ENCODE data around the gene METRN.
"Not testable (repeated sequence)": the region's sequence is repeated elsewhere in the genome, so short reads cannot be mapped to it uniquely, and the experiment has no call there.

The METRN gene

GRCh38 chr16:735982-736453 is 21.1 kb downstream of the METRN start:
- DNase-seq (ENCODE audit: low spot score), result no peak

- DNase-seq (ENCODE audit: low spot score), result no peak
These were observed 22.1 kb downstream of the METRN start for GRCh38 chr16:736936-737481.

- DNase-seq (ENCODE audit: low spot score), result no peak
These were observed 24.9 kb downstream of the METRN start for GRCh38 chr16:739560-740458.

- DNase-seq (ENCODE audit: low spot score), result no peak
These were observed 25.5 kb downstream of the METRN start for GRCh38 chr16:740459-740763.

GRCh38 chr16:740764-741505 is 26.0 kb downstream of the METRN start, which contains the start of gene CIAO3:
Gene CIAO3, minus strand, starts transcription at chr16:740997. Its CDS starts 12 bp downstream, at chr16:740985.
- peak; percentile 93 for DNase-seq (ENCODE audit: low spot score)

GRCh38 chr16:741986-742629 is 27.2 kb downstream of the METRN start:
- no peak for DNase-seq (ENCODE audit: low spot score)

- DNase-seq (ENCODE audit: low spot score), result not testable (repeated sequence)
These were observed 28.0 kb downstream of the METRN start for GRCh38 chr16:742894-743293.

GRCh38 chr16:743794-744500 is 29.0 kb downstream of the METRN start:
- peak; percentile 59 for DNase-seq (ENCODE audit: low spot score)

GRCh38 chr16:745739-746138 is 30.8 kb downstream of the METRN start:
- peak; percentile 56 for DNase-seq (ENCODE audit: low spot score)

- no peak for DNase-seq (ENCODE audit: low spot score)
These were observed 31.7 kb downstream of the METRN start for GRCh38 chr16:746637-747036.

GRCh38 chr16:747978-748746 is 33.2 kb downstream of the METRN start:
- DNase-seq (ENCODE audit: low spot score), result no peak

GRCh38 chr16:749010-749409 is 34.1 kb downstream of the METRN start:
- no peak for DNase-seq (ENCODE audit: low spot score)

GRCh38 chr16:750485-750884 is 35.6 kb downstream of the METRN start:
- DNase-seq (ENCODE audit: low spot score), result no peak

- no peak for DNase-seq (ENCODE audit: low spot score)
These were observed 36.5 kb downstream of the METRN start for GRCh38 chr16:751152-752006.

GRCh38 chr16:752007-752312 is 37.0 kb downstream of the METRN start:
- DNase-seq (ENCODE audit: low spot score), result no peak

- DNase-seq (ENCODE audit: low spot score), result not testable (repeated sequence)
These were observed 39.2 kb downstream of the METRN start for GRCh38 chr16:754121-754607.

GRCh38 chr16:754656-755055 is 39.7 kb downstream of the METRN start:
- no peak for DNase-seq (ENCODE audit: low spot score)

GRCh38 chr16:756428-756827 is 41.5 kb downstream of the METRN start:
- DNase-seq (ENCODE audit: low spot score), result no peak

- no peak for DNase-seq (ENCODE audit: low spot score)
These were observed 44.4 kb downstream of the METRN start for GRCh38 chr16:759110-759910.

All from NAMALWA (cell line).